Gastrocnemius medialis (tissue), 4 donors: ENCODE measurements around the gene PIP4K2C. TPM values are rescaled to one million over a fixed set of nuclear protein-coding genes. Genes with fewer than 3 reads are reported as not detected.
"Not testable (repeated sequence)": the region's sequence is repeated elsewhere in the genome, so short reads cannot be mapped to it uniquely, and the experiment has no call there.

ENCODE experiments used
- ATAC-seq, 2 donors: fragments of 150-250 bp; one replicate each; pipeline ENCODE4 v1.9.1; 2016
- DNase-seq, 2 donors: peaks; one replicate each; pipeline ENCODE4 v3.0.0-alpha.2; 2019
- H3K27ac ChIP-seq, 4 donors: fragments of 200-600 bp; sonication (generic); 1 replicate in 1 of 4; 2 replicates in 3 of 4; pipeline ENCODE4 v1.5.1; 2016 to 2018; ENCODE audit warnings: mild to moderate bottlenecking in 2 of 4, moderate library complexity in 1 of 4
- H3K27me3 ChIP-seq, 3 donors: fragments of 200-600 bp; sonication (generic) in 2 of 3; 1 replicate in 1 of 3; 2 replicates in 2 of 3; pipeline versions ENCODE4 v1.5.1 to v1.6.0; 2016 to 2019; ENCODE audit warnings: mild to moderate bottlenecking in 1 of 3, moderate library complexity in 1 of 3
- H3K36me3 ChIP-seq, 2 donors: fragments of 200-600 bp; sonication (generic) in 1 of 2; one replicate each; pipeline ENCODE4 v1.5.1; 2017 to 2018
- H3K4me1 ChIP-seq, 2 donors: fragments of 200-600 bp; sonication (generic) in 1 of 2; one replicate each; pipeline ENCODE4 v1.5.1; 2016 to 2017; ENCODE audit warnings: mild to moderate bottlenecking in 2 of 2
- H3K4me3 ChIP-seq, 4 donors: fragments of 200-600 bp; sonication (generic) in 3 of 4; 1 replicate in 1 of 4; 2 replicates in 3 of 4; pipeline ENCODE4 v1.5.1; 2016 to 2019; ENCODE audit warnings: mild to moderate bottlenecking in 2 of 4
- H3K9me3 ChIP-seq, 3 donors: fragments of 200-600 bp; sonication (generic) in 2 of 3; 1 replicate in 1 of 3; 2 replicates in 2 of 3; pipeline ENCODE4 v1.5.1; 2016 to 2019
- CTCF ChIP-seq, 5 experiments: fragments of 450-650 bp in 3 of 5; fragments of 200-600 bp in 2 of 5; sonication (generic) in 2 of 5; IDR thresholded peaks in 4 of 5; conservative IDR thresholded peaks in 1 of 5; 1 replicate in 4 of 5; 2 replicates in 1 of 5; pipeline ENCODE4 v1.5.1; 2016 to 2019; ENCODE audit warnings: antibody characterized with exemption in 5 of 5, mild to moderate bottlenecking in 3 of 5, moderate library complexity in 3 of 5
- POLR2A ChIP-seq, 2 donors: fragments of 450-650 bp; IDR thresholded peaks; one replicate each; pipeline ENCODE4 v1.6.1; 2017; ENCODE audit warnings: antibody characterized with exemption in 2 of 2, mild to moderate bottlenecking in 2 of 2, moderate library complexity in 2 of 2
- in situ Hi-C, 4 donors: fragments of 200-750 bp; cut with MboI; loops; one replicate each; pipeline versions ENCODE4 v1.15.0 to v1.8.0; 2017; ENCODE audit warnings: low sequenced_read_pairs in 4 of 4
- intact Hi-C: fragments of 100-400 bp; cut with DNase I; formaldehyde crosslinking; loops from one replicate; pipeline ENCODE4 v1.15.1; 2023; ENCODE audit warnings: low total_unique reads
- total RNA-seq, 4 donors: library from RNA; depleted of rRNA; stranded (reverse); fragments of >200 nt; gene quantifications; one replicate each; pipeline versions ENCODE4 v1.1.0 to v1.2.3, GENCODE V29; 2016

Gene PIP4K2C
- total RNA-seq, 4 donors from 2014 or later: 11.2 to 22.0 (median 14.6) TPM

GRCh38 chr12:57568838-57569237, 22.2 kb upstream of the PIP4K2C start:
- H3K27me3 ChIP-seq: peaks cover 0 to 8% (median 3%) of the 10 kb centered on the region in 3 donors

GRCh38 chr12:57569858-57570257, 21.1 kb upstream of the PIP4K2C start:
- H3K27me3 ChIP-seq: peaks cover 0 to 7% (median 3%) of the 10 kb centered on the region in 3 donors
- no peaks in the 10 kb centered on the region for H3K9me3 ChIP-seq
- no peak for DNase-seq
- H3K4me3 ChIP-seq: no peak overlapping the region
- in situ Hi-C loops: loop anchor here in 1 of 4 donors (10.0 kb wide), 1 partner anchor 55 kb away; no protein-coding TSS in a partner anchor
- H3K27ac ChIP-seq: no peak overlapping the region
- no peaks in the 10 kb centered on the region for H3K36me3 ChIP-seq
- no peaks in the 10 kb centered on the region for H3K4me1 ChIP-seq
- TF ChIP-seq CTCF (IDR thresholded peaks at IDR 0.05 in 4 of 5, conservative IDR thresholded peaks at IDR 0.05 in 1 of 5): no peak
- no peak for TF ChIP-seq POLR2A (IDR thresholded peaks at IDR 0.05)
- intact Hi-C loops: no loop called here
- no peak for ATAC-seq

More at GRCh38 chr12:57568838-57569237, 22.2 kb upstream of the PIP4K2C start:
- DNase-seq: no peak
- H3K4me3 ChIP-seq: no peak overlapping the region
- no peak for ATAC-seq
- in situ Hi-C loops: no loop called here
- no peaks in the 10 kb centered on the region for H3K4me1 ChIP-seq
- intact Hi-C loops: no loop called here
- no peaks in the 10 kb centered on the region for H3K9me3 ChIP-seq
- H3K36me3 ChIP-seq: no peaks in the 10 kb centered on the region
- TF ChIP-seq POLR2A (IDR thresholded peaks at IDR 0.05) (no peak), CTCF (IDR thresholded peaks at IDR 0.05 in 4 of 5, conservative IDR thresholded peaks at IDR 0.05 in 1 of 5) (no peak)
- no peak overlapping the region for H3K27ac ChIP-seq

GRCh38 chr12:57570438-57570837, 20.6 kb upstream of the PIP4K2C start:
- H3K9me3 ChIP-seq, H3K27ac ChIP-seq, H3K4me1 ChIP-seq, H3K4me3 ChIP-seq, H3K27me3 ChIP-seq, ATAC-seq, H3K36me3 ChIP-seq, intact Hi-C loops, DNase-seq: not testable (repeated sequence)
- in situ Hi-C loops: loop anchor here in 1 of 4 donors (10.0 kb wide), 1 partner anchor 54 kb away; no protein-coding TSS in a partner anchor

GRCh38 chr12:57571926-57572762, 18.8 kb upstream of the PIP4K2C start:
- Histone ChIP-seq H3K36me3 (no peaks in the 10 kb centered on the region), H3K4me1 (no peaks in the 10 kb centered on the region), H3K4me3 (no peak overlapping the region), H3K27me3 (peaks cover 0 to 3% (median 3%) of the 10 kb centered on the region in 3 donors), H3K9me3 (no peaks in the 10 kb centered on the region), H3K27ac (no peak overlapping the region)
- intact Hi-C loops (no loop called here), in situ Hi-C loops (loop anchor here in 1 of 4 donors (10.0 kb wide), 1 partner anchor 53 kb away; no protein-coding TSS in a partner anchor)
- ATAC-seq: no peak
- no peak for TF ChIP-seq POLR2A (IDR thresholded peaks at IDR 0.05)
- TF ChIP-seq CTCF (IDR thresholded peaks at IDR 0.05 in 4 of 5, conservative IDR thresholded peaks at IDR 0.05 in 1 of 5): no peak
- DNase-seq: no peak

- no peaks in the 10 kb centered on the region for H3K9me3 ChIP-seq
- in situ Hi-C loops (loop anchor here in 1 of 4 donors (10.0 kb wide), 1 partner anchor 50 kb away; no protein-coding TSS in a partner anchor), intact Hi-C loops (no loop called here)
- no peak overlapping the region for H3K4me3 ChIP-seq
- ATAC-seq (no peak), DNase-seq (no peak)
- TF ChIP-seq CTCF (IDR thresholded peaks at IDR 0.05 in 4 of 5, conservative IDR thresholded peaks at IDR 0.05 in 1 of 5) (no peak), POLR2A (IDR thresholded peaks at IDR 0.05) (no peak)
- no peaks in the 10 kb centered on the region for H3K4me1 ChIP-seq
- H3K27ac ChIP-seq: no peak overlapping the region
- no peaks in the 10 kb centered on the region for H3K36me3 ChIP-seq
- H3K27me3 ChIP-seq: no peaks in the 10 kb centered on the region
Observed at GRCh38 chr12:57574795-57575194, 16.2 kb upstream of the PIP4K2C start.
